LoVo (cell line): ENCODE results near the gene PRKN.

Experiments
- DNase-seq: peaks from one replicate; pipeline ENCODE4 v3.0.0-alpha.2; 2016; ENCODE audit warnings: low spot score

PRKN gene

DNA sequence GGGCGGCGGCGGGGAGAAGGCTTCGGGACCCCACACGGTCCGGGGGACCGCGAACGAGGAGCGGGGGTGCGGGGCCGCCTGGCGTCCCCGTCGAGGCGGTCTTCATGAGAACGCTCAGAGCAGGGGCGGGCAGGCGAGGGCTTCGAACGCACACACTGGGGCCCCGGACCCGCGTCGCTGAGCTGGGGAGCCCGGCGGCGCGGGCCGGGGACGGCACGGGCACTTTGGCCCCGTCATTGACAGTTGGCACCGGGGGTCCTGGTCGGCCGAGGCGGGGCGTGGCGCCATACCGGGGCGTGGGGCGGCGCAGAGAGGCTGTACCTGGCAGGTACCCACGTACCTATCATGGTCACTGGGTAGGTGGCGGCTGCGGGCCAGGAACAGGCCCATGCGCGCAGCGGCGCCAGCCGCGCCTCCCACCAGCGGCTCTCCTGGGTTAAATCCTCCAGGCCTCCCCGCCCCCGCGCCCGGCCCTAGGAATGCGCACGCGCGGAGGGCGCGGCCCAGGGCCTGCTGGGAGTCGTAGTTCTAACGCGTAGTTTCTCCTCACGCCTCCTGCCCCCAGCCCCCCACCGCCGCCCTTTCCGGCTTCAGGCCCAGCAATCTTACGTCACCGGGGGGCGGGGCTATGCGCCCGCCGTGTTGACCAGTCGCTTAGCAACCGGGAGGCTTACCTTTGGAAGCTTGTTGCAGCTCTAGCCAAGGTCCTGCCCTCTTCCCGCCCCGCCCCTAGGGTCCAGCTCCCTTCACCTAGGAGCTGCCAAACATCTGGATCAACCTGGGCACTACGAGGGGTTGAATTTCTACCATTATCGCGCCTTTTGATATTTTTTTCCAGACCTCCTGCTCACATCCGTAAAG lies at the start of gene PRKN, which contains the start of gene PACRG:
PRKN (minus strand) TSS at position 445 of the 861 bp plus-strand sequence.
PACRG (plus strand) TSS at position 653 of the 861 bp plus-strand sequence.
- peak; percentile 93 for DNase-seq

DNA sequence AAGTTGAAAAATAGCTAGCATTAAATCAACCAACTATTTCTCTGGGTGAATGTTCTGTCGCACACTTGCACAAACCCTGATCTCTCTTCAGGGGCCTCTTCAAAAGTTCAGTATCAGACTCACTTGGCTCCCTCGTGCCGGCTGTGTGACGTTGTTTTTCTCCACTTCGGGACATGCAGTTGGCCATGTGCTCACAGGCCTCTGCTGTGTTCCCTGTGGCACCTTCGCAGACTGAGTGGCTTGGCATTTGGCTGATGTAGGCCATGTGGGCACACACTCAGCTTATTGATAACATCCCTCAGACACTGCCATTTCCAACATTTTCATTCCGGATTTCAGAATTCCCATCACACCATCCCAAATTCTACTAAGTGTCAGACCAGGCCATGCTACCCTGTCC lies 49.5 kb upstream of the PRKN start:
- DNase-seq: no peak

DNA sequence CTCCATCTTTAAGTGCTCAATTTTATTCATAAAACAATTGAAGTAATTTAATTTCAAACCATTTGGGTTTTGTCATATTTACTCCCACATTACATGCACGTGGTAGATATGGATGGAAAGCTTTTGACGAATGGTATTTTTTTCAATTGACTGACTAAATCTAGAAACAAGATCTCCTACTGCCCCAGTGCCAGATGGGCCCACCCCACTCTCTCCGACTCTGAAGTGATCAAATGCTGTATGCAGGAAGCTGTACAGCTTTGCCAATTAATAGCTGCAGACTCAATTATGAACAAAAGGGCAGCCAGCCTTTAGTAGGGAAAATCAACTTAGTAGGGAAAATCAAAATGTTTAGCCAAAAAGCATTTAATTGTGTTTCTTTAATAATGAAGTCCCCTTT lies 46.4 kb upstream of the PRKN start:
- no peak for DNase-seq

DNA sequence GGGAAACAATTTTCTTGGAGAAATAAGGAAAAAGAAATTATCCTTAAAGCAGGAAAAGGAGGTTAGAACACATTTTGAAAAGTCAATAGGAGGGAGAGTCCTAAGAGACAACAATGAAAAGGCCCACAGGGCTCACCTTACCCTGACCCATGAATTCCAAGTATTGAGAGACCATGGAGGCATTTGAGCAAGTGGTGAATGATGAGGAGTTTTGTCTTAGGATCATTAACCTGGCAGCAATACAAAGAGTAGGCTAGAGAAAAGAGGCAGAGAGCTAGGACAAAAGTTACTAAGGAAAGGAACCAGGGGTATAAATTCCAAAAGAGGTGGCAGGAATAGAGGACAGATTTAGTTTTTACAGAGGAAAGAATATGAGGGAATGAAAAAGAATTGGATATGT lies 44.9 kb upstream of the PRKN start:
- no peak for DNase-seq

- no peak for DNase-seq
Observed at GRCh38 chr6:162770955-162771354, 43.4 kb upstream of the PRKN start.

DNA sequence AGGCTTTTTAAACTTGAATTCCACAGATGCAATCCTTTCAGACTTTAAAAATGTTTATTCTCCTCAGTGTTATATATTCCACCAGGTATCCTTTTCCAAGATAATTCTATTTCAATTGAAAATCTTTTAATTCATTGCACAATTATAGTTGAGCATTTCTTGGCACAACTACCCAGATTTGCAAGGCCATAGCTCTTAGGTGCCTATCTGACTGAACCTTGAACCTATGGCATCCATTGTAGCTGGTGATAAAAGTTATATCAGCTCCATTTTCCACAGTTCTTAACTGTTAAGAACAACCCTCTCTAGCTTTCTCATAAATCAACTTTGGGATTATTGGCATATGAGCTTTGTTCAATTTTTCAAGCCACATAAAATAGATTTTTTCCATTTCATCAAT lies 42.6 kb upstream of the PRKN start:
- DNase-seq: no peak

DNA sequence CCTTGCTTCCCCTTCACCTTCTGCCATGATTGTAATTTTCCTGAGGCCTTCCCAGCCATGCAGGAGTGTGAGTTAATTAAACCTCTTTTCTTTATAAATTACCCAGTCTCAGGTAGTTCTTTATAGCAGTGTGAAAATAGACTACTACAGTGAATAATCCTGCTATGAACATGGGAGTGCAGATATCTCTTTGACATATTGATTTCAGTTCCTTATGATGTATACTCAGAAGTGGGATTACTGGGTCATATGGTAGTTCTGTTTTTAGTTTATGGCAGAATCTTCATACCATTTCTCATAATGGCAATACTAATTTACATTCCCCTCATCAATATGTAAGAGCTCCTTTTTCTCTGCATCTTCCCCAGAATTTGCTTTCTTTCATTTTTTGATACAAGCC lies 26.2 kb upstream of the PRKN start:
- DNase-seq: no peak

- no peak for DNase-seq
Observed at GRCh38 chr6:162751211-162751859, 23.8 kb upstream of the PRKN start.

GRCh38 chr6:162750776-162751175 lies 23.2 kb upstream of the PRKN start:
- DNase-seq: no peak

- no peak for DNase-seq
Observed at GRCh38 chr6:162736961-162737360, 9.4 kb upstream of the PRKN start.

GRCh38 chr6:162733489-162733888 lies 5.9 kb upstream of the PRKN start:
- DNase-seq: no peak

DNA sequence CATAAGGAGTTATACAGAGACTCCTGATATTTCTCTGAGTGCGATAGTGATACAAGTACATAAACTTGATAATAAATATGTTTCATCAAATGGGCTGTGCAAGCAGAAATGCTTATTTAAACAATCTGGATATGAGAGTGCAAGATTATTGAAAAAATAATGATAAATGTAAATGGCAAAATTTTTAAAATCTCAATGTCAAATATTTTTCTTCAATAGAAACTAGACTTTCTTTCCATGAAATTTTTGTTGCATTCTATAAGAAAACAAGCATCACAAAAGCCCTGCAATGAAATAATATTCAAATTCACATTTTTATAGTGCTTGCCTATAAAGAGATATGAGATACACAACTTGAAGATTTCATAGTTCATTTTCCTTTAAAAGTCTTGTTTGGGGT lies 2.9 kb upstream of the PRKN start:
- no peak for DNase-seq

- DNase-seq: no peak
Observed at GRCh38 chr6:162728706-162729105, 1.1 kb upstream of the PRKN start.

GRCh38 chr6:162728197-162728596 lies 631 bp upstream of the PRKN start:
- DNase-seq: no peak

- peak; percentile 4 for DNase-seq
Observed at GRCh38 chr6:162726947-162727321, 632 bp downstream of the PRKN start.

DNA sequence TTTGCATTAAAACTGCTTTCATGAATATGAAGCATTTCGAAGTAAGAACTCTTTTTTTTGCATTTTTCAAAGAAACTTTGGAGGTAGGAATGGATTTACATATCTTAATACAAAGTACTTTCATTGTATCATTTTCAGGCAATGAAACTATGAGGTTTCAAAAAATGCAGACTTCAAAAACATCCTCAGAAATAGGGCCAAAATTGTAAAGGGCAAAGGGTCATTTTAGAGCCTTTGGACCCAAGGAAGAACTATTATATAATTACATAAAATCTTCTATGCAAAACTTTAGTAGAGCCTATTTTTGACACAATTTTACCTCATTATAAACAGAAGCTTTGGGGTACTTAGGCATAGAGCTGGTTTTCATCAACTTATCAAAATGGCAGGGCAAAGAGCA lies 4.9 kb downstream of the PRKN start:
- no peak for DNase-seq

DNA sequence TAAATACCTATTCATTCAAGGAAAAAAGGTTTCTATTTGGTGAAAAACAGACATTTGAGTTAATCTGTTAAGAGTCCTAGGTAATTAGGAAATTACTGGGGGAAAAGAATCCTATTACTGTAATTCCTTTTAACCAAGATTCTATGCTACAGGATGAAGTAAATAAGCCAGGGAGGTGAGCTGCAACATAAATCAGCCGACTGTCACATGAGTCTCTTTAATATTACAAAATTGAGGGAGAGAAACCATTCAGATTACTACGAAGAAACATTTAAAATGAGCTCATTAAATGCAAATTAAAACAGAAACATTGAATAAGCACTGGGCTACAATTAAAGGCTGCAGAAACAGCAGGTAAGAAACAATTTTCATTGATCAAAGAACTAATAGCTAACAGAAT lies 5.3 kb downstream of the PRKN start:
- DNase-seq: no peak

DNA sequence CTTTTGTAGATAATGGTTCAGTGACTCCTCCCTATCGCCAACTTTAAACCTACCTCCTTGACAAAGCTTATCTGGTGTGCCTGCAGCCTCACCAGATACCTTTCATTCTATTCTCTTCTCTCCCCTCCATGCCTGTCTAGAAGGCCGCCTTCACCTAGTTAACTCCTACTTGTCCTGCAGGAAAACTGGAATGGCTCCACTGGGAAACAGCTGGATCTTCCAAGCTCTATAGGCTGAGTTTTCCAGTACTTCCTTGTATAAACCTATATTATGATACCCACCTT lies 6.2 kb downstream of the PRKN start:
- DNase-seq: no peak

GRCh38 chr6:162719528-162719927 lies 8.0 kb downstream of the PRKN start:
- DNase-seq: no peak

DNA sequence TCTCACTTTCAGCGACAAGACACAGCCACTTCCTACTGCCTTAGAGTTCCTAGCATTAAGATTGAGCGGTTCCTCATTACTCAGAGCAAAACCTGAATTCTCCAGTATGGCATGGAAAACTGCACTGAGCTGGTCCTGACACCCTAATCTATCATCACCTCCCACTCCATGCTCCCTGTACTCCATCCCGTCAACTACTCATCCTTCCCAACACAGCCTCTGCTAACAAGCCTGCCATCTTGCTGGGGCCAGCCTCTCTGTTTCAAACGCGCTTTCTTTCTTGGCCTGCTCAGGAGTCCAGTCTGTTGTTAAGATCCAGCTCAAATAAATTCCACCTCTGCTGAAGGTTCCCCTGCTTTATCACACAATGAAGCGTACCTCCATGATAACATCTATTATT lies 12.0 kb downstream of the PRKN start:
- DNase-seq: no peak

DNA sequence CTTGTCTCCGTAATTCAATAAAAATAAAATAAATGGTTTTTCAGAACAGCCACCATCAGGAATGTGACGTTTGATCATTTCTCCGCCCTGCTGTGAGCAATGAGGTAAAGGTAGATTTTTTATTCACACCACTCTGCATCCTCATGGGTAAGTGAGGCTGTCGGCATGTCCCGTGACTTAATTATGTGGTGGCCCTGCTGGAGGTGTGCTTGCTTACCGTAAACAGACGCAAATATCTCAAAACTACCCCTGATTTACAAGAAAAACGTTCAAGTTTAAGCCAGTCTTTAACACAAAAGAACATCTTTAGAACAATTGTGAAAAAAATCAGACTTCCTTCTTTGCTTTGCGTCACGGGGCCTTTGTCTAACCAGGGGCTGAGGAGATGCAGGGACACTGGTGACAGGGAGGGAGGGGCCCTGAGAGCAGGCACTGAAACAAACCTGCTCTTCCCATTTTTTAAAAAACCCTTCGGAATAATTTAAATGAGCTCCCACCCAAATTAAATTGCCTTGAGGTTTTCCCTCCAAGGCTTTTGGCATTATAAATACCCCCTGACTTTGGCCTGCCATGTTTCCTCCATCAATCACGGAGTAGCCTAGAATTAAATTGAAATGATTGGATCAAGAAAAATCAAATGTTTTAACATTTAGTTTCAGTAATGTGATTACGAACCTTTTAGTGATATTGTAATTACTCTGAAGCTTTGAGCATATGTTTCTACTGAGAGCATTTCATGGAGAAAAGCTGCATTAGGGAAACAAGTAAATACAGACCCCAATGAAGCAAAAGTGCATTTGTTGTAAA lies 13.4 kb downstream of the PRKN start:
- DNase-seq: no peak

DNA sequence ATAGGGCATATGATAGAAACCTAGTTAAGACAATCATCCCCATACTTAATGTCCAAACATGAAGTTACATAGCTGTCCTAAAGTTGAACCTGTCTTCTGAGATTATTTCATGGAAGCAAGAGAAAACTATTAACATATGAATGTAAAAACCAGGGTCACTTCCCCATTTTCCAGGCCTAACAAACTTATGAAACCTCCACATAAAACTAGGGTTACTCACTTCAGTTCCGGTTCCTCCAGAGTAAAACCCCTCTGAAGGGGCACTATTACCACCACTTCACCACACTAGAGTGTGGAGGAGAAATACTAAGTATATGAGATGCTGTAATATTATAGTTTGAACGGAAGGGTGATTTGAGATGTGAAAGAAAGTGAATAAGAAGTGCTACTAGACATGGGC lies 14.9 kb downstream of the PRKN start:
- no peak for DNase-seq

GRCh38 chr6:162711376-162711775 lies 16.2 kb downstream of the PRKN start:
- DNase-seq: no peak
